Activated CD4-positive, alpha-beta T cell treated with anti-CD3 and anti-CD28 coated beads for 24 hours (primary cell): ENCODE measurements around the gene MAP2K7.

Source experiments
- DNase-seq, 2 donors: peaks; one replicate each; pipeline ENCODE4 v3.0.0-alpha.2; 2020; ENCODE audit warnings: low read depth in 2 of 2

The MAP2K7 gene

GRCh38 chr19:7963566-7963965, 59.9 kb downstream of the MAP2K7 start:
- DNase-seq, result no peak
